ENCODE data around the gene AFAP1.

Gene AFAP1

GRCh38 chr4:7858498-7858897 is 81.2 kb downstream of the AFAP1 start:
- CTCF ChIA-PET: no interaction called here
- no peak for DNase-seq (ENCODE audit: extremely low spot score)
- TF ChIP-seq ARNT (IDR thresholded peaks at IDR 0.05) (no peak), ELF4 (IDR thresholded peaks at IDR 0.05) (no peak), LEF1 (IDR thresholded peaks at IDR 0.05; ENCODE audit: borderline replicate concordance) (no peak), HDGF (IDR thresholded peaks at IDR 0.05; ENCODE audit: borderline replicate concordance) (no peak), FOXM1 (IDR thresholded peaks at IDR 0.05; ENCODE audit: borderline replicate concordance) (no peak), BHLHE40 (IDR thresholded peaks at IDR 0.05; ENCODE audit: borderline replicate concordance) (no peak), NFRKB (IDR thresholded peaks at IDR 0.05) (no peak), FOXA1 (IDR thresholded peaks at IDR 0.05) (no peak), SUZ12 (IDR thresholded peaks at IDR 0.05) (no peak), SP1 (IDR thresholded peaks at IDR 0.05) (no peak), ZNF384 (IDR thresholded peaks at IDR 0.05) (no peak), FOXK2 (IDR thresholded peaks at IDR 0.05) (no peak)
- POLR2A ChIA-PET: no interaction called here

- no peak for DNase-seq (ENCODE audit: extremely low spot score)
- TF ChIP-seq ARNT (IDR thresholded peaks at IDR 0.05) (no peak), NFRKB (IDR thresholded peaks at IDR 0.05) (no peak), HDGF (IDR thresholded peaks at IDR 0.05; ENCODE audit: borderline replicate concordance) (no peak), ZNF384 (IDR thresholded peaks at IDR 0.05) (no peak), SP1 (IDR thresholded peaks at IDR 0.05) (no peak), CTBP1 (IDR thresholded peaks at IDR 0.05; ENCODE audit: borderline replicate concordance) (no peak), FOXA1 (IDR thresholded peaks at IDR 0.05) (no peak), L3MBTL2 (conservative IDR thresholded peaks at IDR 0.05) (no peak), FOXK2 (IDR thresholded peaks at IDR 0.05) (no peak), PKNOX1 (IDR thresholded peaks at IDR 0.05) (no peak), BHLHE40 (IDR thresholded peaks at IDR 0.05; ENCODE audit: borderline replicate concordance) (no peak), FOXM1 (IDR thresholded peaks at IDR 0.05; ENCODE audit: borderline replicate concordance) (no peak), LEF1 (IDR thresholded peaks at IDR 0.05; ENCODE audit: borderline replicate concordance) (no peak), TARDBP (IDR thresholded peaks at IDR 0.05) (no peak), ELF4 (IDR thresholded peaks at IDR 0.05) (no peak)
- ChIA-PET POLR2A (no interaction called here), CTCF (no interaction called here)
These were observed 81.7 kb downstream of the AFAP1 start for GRCh38 chr4:7857993-7858392.

- CTCF ChIA-PET: no interaction called here
- TF ChIP-seq PKNOX1 (IDR thresholded peaks at IDR 0.05) (no peak), FOXK2 (IDR thresholded peaks at IDR 0.05) (no peak)
- POLR2A ChIA-PET: no interaction called here
These were observed 82.4 kb downstream of the AFAP1 start for GRCh38 chr4:7857238-7857701.

GRCh38 chr4:7855731-7856130 is 83.9 kb downstream of the AFAP1 start:
- CTCF ChIA-PET: no interaction called here

More at GRCh38 chr4:7857238-7857701, 82.4 kb downstream of the AFAP1 start:
- DNase-seq (ENCODE audit: extremely low spot score): no peak

GRCh38 chr4:7854697-7855370 is 84.8 kb downstream of the AFAP1 start:
- no peak for DNase-seq (ENCODE audit: extremely low spot score)
- ChIA-PET CTCF (interaction anchor here (1.3 kb wide), 1 partner anchor 52 kb away, joined by 3 read pairs; no protein-coding TSS in a partner anchor), POLR2A (no interaction called here)
- TF ChIP-seq FOXA1 (IDR thresholded peaks at IDR 0.05) (no peak), L3MBTL2 (conservative IDR thresholded peaks at IDR 0.05) (no peak), PKNOX1 (IDR thresholded peaks at IDR 0.05) (no peak), CTBP1 (IDR thresholded peaks at IDR 0.05; ENCODE audit: borderline replicate concordance) (no peak), ELF4 (IDR thresholded peaks at IDR 0.05) (no peak), BHLHE40 (IDR thresholded peaks at IDR 0.05; ENCODE audit: borderline replicate concordance) (no peak), TARDBP (IDR thresholded peaks at IDR 0.05) (no peak), LEF1 (IDR thresholded peaks at IDR 0.05; ENCODE audit: borderline replicate concordance) (no peak), SUZ12 (IDR thresholded peaks at IDR 0.05) (no peak), ARNT (IDR thresholded peaks at IDR 0.05) (no peak), FOXK2 (IDR thresholded peaks at IDR 0.05) (no peak), ZNF384 (IDR thresholded peaks at IDR 0.05) (no peak), SP1 (IDR thresholded peaks at IDR 0.05) (no peak), NFRKB (IDR thresholded peaks at IDR 0.05) (no peak), FOXM1 (IDR thresholded peaks at IDR 0.05; ENCODE audit: borderline replicate concordance) (no peak), HDGF (IDR thresholded peaks at IDR 0.05; ENCODE audit: borderline replicate concordance) (no peak)

More at GRCh38 chr4:7855731-7856130, 83.9 kb downstream of the AFAP1 start:
- POLR2A ChIA-PET: no interaction called here
- DNase-seq (ENCODE audit: extremely low spot score): no peak
- TF ChIP-seq SP1 (IDR thresholded peaks at IDR 0.05) (no peak), FOXK2 (IDR thresholded peaks at IDR 0.05) (no peak), FOXM1 (IDR thresholded peaks at IDR 0.05; ENCODE audit: borderline replicate concordance) (no peak), L3MBTL2 (conservative IDR thresholded peaks at IDR 0.05) (no peak), ARNT (IDR thresholded peaks at IDR 0.05) (no peak), SUZ12 (IDR thresholded peaks at IDR 0.05) (no peak), ELF4 (IDR thresholded peaks at IDR 0.05) (no peak), CTBP1 (IDR thresholded peaks at IDR 0.05; ENCODE audit: borderline replicate concordance) (no peak), ZNF384 (IDR thresholded peaks at IDR 0.05) (no peak), TARDBP (IDR thresholded peaks at IDR 0.05) (no peak)

GRCh38 chr4:7854216-7854615 is 85.4 kb downstream of the AFAP1 start:
- POLR2A ChIA-PET: no interaction called here
- TF ChIP-seq SUZ12 (IDR thresholded peaks at IDR 0.05) (no peak), FOXM1 (IDR thresholded peaks at IDR 0.05; ENCODE audit: borderline replicate concordance) (no peak), TARDBP (IDR thresholded peaks at IDR 0.05) (no peak), ARNT (IDR thresholded peaks at IDR 0.05) (no peak), HDGF (IDR thresholded peaks at IDR 0.05; ENCODE audit: borderline replicate concordance) (no peak), LEF1 (IDR thresholded peaks at IDR 0.05; ENCODE audit: borderline replicate concordance) (no peak), CTBP1 (IDR thresholded peaks at IDR 0.05; ENCODE audit: borderline replicate concordance) (no peak), FOXA1 (IDR thresholded peaks at IDR 0.05) (no peak), PKNOX1 (IDR thresholded peaks at IDR 0.05) (no peak)
- no peak for DNase-seq (ENCODE audit: extremely low spot score)

More at GRCh38 chr4:7854216-7854615, 85.4 kb downstream of the AFAP1 start:
- CTCF ChIA-PET: interaction anchor here (1.3 kb wide), 1 partner anchor 52 kb away, joined by 3 read pairs; no protein-coding TSS in a partner anchor
